GM19324 (cell line): ENCODE results near the gene SAP130.

ENCODE experiments used
- ATAC-seq: cut with Tn5 transposase; IDR thresholded peaks from one replicate; pipeline ENCODE4 v1.9.1; 2021; ENCODE audit warnings: mild to moderate bottlenecking, moderate library complexity; ENCODE audit not compliant: unreplicated experiment, low FRiP score

SAP130 gene

DNA sequence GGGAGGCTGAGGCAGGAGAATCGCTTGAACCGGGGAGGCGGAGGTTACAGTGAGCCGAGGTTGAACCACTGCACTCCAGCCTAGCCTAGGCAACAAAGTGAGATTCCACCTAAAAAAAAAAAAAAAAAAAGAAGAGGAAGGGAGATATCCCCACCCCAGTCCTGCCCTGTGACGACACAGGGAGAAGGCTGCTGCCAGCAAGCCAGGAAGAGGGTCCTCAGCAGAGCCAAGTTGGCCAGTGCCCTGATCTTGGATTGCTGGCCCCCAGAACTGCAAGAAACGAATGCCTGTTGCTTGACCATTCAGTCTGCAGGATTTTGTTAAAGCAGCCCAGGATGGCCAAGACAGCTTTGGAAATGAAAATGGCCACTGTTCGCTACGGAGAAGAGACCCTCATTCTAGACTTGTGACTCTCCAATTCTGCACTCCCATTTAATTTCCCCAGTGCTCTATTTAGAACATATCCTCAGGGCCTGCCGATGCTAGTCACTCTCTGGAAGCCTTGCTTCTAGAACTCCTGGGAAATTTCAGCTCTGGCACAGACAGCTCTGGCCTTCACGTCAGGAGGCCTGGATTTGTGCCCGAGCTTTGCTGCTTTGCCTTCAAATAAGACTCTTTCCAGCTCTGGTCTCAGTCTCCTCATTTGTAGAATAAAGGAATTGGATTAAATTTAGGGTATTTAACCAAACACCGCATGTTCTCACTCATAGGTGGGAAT lies 126.4 kb downstream of the SAP130 start:
- no peak for ATAC-seq

DNA sequence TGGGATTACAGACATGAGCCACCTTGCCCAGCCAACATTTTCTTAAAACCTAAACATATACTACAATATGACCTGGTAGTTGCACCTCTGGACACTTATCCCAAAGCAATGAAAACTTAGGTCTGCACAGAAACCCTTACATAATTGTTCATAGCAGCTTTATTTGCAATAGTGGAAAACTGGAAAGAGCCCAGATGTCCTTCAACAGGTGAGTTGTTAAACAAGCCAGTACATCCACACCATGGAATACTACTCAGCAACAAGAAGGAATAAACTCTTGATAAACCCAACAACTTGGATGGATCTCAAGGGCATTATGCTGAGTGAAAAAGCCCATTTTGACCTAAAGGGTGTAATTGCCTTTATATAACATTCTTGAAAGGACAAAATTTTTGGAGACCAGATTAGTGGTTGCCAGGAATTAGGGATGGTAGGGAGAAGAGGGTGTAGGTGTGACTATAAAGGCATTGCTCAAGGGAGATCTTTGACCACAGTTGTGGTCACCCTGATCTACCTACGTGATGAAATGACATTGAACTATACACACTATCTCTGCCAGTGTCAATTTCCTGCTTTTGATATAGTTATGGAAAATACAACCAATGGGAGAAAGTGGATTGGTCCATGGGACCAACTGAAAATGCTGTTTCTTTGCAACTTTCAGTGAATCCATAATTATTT lies 130.2 kb downstream of the SAP130 start:
- ATAC-seq, result no peak

GRCh38 chr2:127893494-127893893 lies 134.4 kb downstream of the SAP130 start:
- ATAC-seq, result no peak

- ATAC-seq, result no peak
Observed at GRCh38 chr2:127893033-127893432, 134.8 kb downstream of the SAP130 start.

DNA sequence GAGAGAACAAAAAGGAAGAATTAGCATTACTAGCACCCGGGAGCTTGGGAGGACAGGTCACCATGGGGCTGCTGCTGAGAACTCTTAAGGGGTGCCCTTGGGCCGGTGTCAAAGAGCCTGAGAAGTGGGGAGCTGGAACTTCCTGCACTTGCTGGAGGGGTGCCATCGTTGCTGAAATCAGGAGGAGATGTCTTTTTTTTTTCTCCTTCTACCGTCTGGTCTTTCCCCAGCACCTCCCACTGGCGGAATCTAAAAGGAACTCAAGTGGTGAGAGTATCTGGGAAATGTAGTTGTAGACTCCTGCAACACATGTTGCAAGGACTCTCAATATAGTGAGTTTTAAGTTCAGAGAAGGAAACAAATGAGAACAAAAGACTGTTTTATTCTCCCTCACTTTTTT lies 136.0 kb downstream of the SAP130 start:
- ATAC-seq, result no peak
